Muscle layer of duodenum (tissue), 2 donors: Measurements from ENCODE around the gene CSNK1G3.

ENCODE experiments used
- H3K27ac ChIP-seq: one replicate; pipeline ENCODE4 v1.7.0; 2013; ENCODE audit warnings: mild to moderate bottlenecking, low read length
- H3K27me3 ChIP-seq: one replicate; pipeline ENCODE4 v1.7.0; 2013; ENCODE audit warnings: low read depth, mild to moderate bottlenecking, control low read depth, low read length
- H3K36me3 ChIP-seq, 2 donors: one replicate each; pipeline ENCODE4 v1.7.0; 2013; ENCODE audit warnings: low read length in 2 of 2, control low read depth in 1 of 2, mild to moderate bottlenecking in 1 of 2; ENCODE audit not compliant: insufficient read depth in 2 of 2, control insufficient read depth in 1 of 2
- H3K4me1 ChIP-seq, 2 donors: one replicate each; pipeline ENCODE4 v1.7.0; 2013; ENCODE audit warnings: low read length in 2 of 2, mild to moderate bottlenecking in 2 of 2, control low read depth in 1 of 2, moderate library complexity in 1 of 2; ENCODE audit not compliant: insufficient read depth in 2 of 2, control insufficient read depth in 1 of 2
- H3K4me3 ChIP-seq, 2 donors: one replicate each; pipeline ENCODE4 v1.7.0; 2013; ENCODE audit warnings: low read length in 2 of 2, low read depth in 1 of 2, mild to moderate bottlenecking in 1 of 2
- H3K9me3 ChIP-seq, 2 donors: one replicate each; pipeline ENCODE4 v1.7.0; 2013; ENCODE audit warnings: low read length in 2 of 2, control low read depth in 1 of 2, mild to moderate bottlenecking in 1 of 2; ENCODE audit not compliant: control insufficient read depth in 1 of 2
- donor health status: healthy.

Gene CSNK1G3

DNA sequence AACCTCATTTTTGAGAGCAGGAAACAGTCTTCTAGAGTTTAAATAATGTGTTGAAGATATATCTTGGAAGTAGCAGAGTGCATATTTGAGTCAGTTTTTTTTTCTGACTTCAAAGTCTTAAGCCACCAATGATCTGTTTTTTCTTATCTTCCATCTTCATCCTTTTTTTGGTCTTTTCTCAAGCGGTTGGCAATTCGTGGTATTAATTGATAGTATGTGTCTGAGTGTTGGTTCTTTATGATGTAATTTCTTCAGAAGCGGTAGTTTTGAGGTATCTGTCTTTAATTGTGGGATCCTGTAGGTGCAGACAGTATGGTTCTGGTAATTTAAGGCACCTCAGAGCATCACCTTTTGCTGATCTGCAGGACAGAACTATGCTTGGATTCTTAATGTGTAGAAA, 3.9 kb downstream of the CSNK1G3 start:
- Histone ChIP-seq H3K4me1 (peaks cover 0 to 16% of the 10 kb centered on the region in 2 donors), H3K27me3 (no peaks in the 10 kb centered on the region), H3K4me3 (no peak overlapping the region)

GRCh38 chr5:123517476-123517875, 5.5 kb downstream of the CSNK1G3 start:
- Histone ChIP-seq H3K4me3 (no peak overlapping the region), H3K4me1 (peaks cover 0 to 23% of the 10 kb centered on the region in 2 donors), H3K9me3 (no peaks in the 10 kb centered on the region), H3K27me3 (no peaks in the 10 kb centered on the region), H3K36me3 (no peaks in the 10 kb centered on the region), H3K27ac (no peak overlapping the region)

More for the DNA sequence above, 3.9 kb downstream of the CSNK1G3 start:
- H3K36me3 ChIP-seq, result no peaks in the 10 kb centered on the region
- H3K27ac ChIP-seq, result no peak overlapping the region
- H3K9me3 ChIP-seq, result no peaks in the 10 kb centered on the region

- Histone ChIP-seq H3K9me3 (no peaks in the 10 kb centered on the region), H3K4me3 (no peak overlapping the region), H3K4me1 (peaks cover 0 to 23% of the 10 kb centered on the region in 2 donors), H3K36me3 (no peaks in the 10 kb centered on the region), H3K27me3 (no peaks in the 10 kb centered on the region), H3K27ac (no peak overlapping the region)
Observed at GRCh38 chr5:123518111-123518510, 6.1 kb downstream of the CSNK1G3 start.

DNA sequence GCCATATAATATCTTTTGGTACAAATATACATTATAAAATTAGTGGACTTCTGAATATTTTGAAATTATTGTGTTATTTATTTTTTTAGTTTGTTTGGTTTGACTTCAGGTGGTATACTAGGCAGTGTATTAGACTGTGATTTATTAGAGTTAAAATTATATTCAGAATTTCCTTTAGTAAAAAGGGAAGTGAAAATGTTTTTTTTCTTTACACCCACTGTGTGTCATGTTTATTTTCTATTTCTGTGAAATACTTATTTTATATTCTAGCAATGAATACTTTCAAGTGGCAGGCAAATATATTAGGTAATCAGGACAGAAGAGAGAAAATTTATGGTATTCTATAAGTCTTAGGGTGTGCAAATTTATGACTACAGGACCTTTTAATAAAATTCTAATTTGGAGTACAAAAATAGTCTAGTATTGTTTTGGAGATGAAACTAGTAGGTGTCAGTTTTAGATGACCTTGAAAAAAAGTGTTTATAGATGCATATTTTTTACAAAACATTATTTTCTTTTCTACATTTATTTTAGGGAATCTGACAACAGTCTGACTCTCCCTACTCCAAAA, 8.8 kb downstream of the CSNK1G3 start:
- Histone ChIP-seq H3K36me3 (no peaks in the 10 kb centered on the region), H3K27me3 (no peaks in the 10 kb centered on the region), H3K4me3 (no peak overlapping the region), H3K9me3 (no peaks in the 10 kb centered on the region), H3K4me1 (peaks cover 0 to 19% of the 10 kb centered on the region in 2 donors), H3K27ac (no peak overlapping the region)

GRCh38 chr5:123524146-123524545, 12.2 kb downstream of the CSNK1G3 start:
- Histone ChIP-seq H3K4me1 (peaks cover 0 to 22% of the 10 kb centered on the region in 2 donors), H3K27ac (no peak overlapping the region), H3K36me3 (no peaks in the 10 kb centered on the region), H3K9me3 (no peaks in the 10 kb centered on the region), H3K27me3 (no peaks in the 10 kb centered on the region), H3K4me3 (no peak overlapping the region)

- H3K27me3 ChIP-seq, result no peaks in the 10 kb centered on the region
- no peaks in the 10 kb centered on the region for H3K9me3 ChIP-seq
- no peak overlapping the region for H3K27ac ChIP-seq
- H3K36me3 ChIP-seq, result no peaks in the 10 kb centered on the region
- peaks cover 5 to 22% of the 10 kb centered on the region in 2 donors for H3K4me1 ChIP-seq
- H3K4me3 ChIP-seq, result no peak overlapping the region
Observed at GRCh38 chr5:123527190-123527589, 15.2 kb downstream of the CSNK1G3 start.

DNA sequence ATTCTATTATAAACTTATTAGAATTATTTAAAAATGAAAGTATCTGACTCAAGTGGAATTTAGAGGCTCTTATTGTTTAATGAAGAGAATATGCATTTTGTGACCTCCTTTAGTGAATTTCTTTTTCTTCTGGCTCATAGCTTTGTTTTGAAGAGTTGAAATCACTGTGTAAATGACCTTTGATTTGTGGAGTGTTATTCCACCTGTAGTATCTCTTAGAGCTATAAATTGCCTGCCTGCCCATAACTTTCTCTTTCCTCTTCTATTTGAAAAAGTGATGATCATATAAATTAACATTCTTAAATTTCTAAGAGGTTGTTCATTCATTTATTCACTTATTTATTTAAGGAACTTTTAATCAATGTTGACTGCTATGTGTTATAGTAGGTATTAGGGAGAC, 16.1 kb downstream of the CSNK1G3 start:
- Histone ChIP-seq H3K36me3 (no peaks in the 10 kb centered on the region), H3K4me1 (peaks cover 5 to 22% of the 10 kb centered on the region in 2 donors), H3K27me3 (no peaks in the 10 kb centered on the region), H3K4me3 (no peak overlapping the region), H3K9me3 (no peaks in the 10 kb centered on the region), H3K27ac (no peak overlapping the region)

DNA sequence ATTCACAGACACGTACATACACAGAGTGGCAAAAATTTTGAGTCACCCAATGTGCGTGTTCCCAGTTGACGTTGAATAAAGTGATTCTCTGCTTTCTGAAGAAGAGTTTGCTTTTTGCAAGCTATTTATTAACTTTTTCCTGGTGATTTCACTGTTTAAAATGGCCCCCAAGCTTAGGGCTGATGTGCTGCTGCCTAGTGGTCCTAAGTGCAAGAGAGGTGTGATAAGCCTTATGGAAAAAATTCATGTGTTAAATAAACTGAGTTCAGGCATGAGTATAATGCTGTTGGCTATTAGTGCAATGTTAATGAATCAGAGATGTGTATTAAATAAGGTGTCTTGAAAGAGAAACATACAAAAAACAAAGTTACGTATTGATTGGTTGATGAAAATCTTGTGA, 16.9 kb downstream of the CSNK1G3 start:
- H3K4me3 ChIP-seq, result no peak overlapping the region
- H3K9me3 ChIP-seq, result no peaks in the 10 kb centered on the region
- H3K4me1 ChIP-seq, result peaks cover 5 to 21% of the 10 kb centered on the region in 2 donors
- no peaks in the 10 kb centered on the region for H3K27me3 ChIP-seq
- H3K27ac ChIP-seq, result no peak overlapping the region
- H3K36me3 ChIP-seq, result no peaks in the 10 kb centered on the region

- peaks cover 5 to 14% of the 10 kb centered on the region in 2 donors for H3K4me1 ChIP-seq
- H3K4me3 ChIP-seq, result no peak overlapping the region
- no peak overlapping the region for H3K27ac ChIP-seq
- no peaks in the 10 kb centered on the region for H3K27me3 ChIP-seq
- H3K9me3 ChIP-seq, result no peaks in the 10 kb centered on the region
- no peaks in the 10 kb centered on the region for H3K36me3 ChIP-seq
Observed at GRCh38 chr5:123530728-123531127, 18.8 kb downstream of the CSNK1G3 start.

GRCh38 chr5:123535648-123536047, 23.7 kb downstream of the CSNK1G3 start:
- H3K27ac ChIP-seq, result no peak overlapping the region

GRCh38 chr5:123537256-123537655, 25.3 kb downstream of the CSNK1G3 start:
- H3K27ac ChIP-seq, result no peak overlapping the region
- H3K4me3 ChIP-seq, result no peak overlapping the region
- no peaks in the 10 kb centered on the region for H3K9me3 ChIP-seq
- no peaks in the 10 kb centered on the region for H3K4me1 ChIP-seq
- no peaks in the 10 kb centered on the region for H3K27me3 ChIP-seq
- no peaks in the 10 kb centered on the region for H3K36me3 ChIP-seq

More at GRCh38 chr5:123535648-123536047, 23.7 kb downstream of the CSNK1G3 start:
- no peaks in the 10 kb centered on the region for H3K9me3 ChIP-seq
- H3K4me1 ChIP-seq, result peaks cover 1 to 3% of the 10 kb centered on the region in 2 donors
- no peaks in the 10 kb centered on the region for H3K27me3 ChIP-seq
- H3K36me3 ChIP-seq, result no peaks in the 10 kb centered on the region
- no peak overlapping the region for H3K4me3 ChIP-seq

GRCh38 chr5:123537845-123538244, 25.9 kb downstream of the CSNK1G3 start:
- H3K27ac ChIP-seq, result no peak overlapping the region
- no peaks in the 10 kb centered on the region for H3K36me3 ChIP-seq
- H3K9me3 ChIP-seq, result no peaks in the 10 kb centered on the region
- H3K4me1 ChIP-seq, result no peaks in the 10 kb centered on the region
- H3K27me3 ChIP-seq, result no peaks in the 10 kb centered on the region
- no peak overlapping the region for H3K4me3 ChIP-seq
